B cell (primary cell): ENCODE results near the gene ABHD12B.

Experiments
- CTCF ChIP-seq: fragments of 200-600 bp; IDR thresholded peaks from one replicate; pipeline ENCODE4 v1.8.0; 2022; ENCODE audit warnings: antibody characterized with exemption, mild to moderate bottlenecking
- EZH2 ChIP-seq: IDR thresholded peaks from 2 replicates; pipeline ENCODE4 v1.6.1; 2012; ENCODE audit warnings: borderline replicate concordance, low read depth, mild to moderate bottlenecking, moderate library complexity, low read length; ENCODE audit not compliant: insufficient read depth, poor library complexity, severe bottlenecking

DNA sequence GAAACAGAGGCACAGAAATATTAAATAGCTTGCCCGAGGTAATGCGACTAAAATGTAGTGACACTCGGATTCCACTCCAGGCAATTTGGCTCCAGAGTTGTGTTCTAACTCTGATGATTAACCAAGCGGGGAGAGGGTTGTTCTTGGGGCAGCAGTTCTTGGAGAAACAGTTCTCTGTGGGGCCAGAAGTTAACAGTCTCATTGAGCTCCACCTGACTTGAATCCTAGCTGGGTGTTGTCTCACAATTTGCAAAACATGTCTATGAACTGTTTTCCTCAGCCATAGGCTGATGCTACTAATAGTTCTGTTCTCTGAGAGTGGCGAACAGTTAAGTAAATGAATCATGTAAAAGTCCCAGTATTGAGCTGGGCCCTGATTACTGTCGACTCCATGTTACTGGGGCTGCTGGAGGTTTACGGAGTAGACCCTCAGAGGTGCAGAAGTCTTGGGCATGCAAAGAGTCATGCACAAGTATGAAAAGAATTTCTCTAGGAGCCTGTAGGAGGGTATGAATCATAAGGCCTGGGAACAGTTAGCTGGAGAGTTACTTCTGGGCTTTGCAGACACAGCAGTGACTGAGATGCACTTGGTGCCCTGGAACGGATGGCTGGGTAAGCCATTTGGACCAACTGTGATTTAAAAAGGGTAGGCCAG, 25.5 kb upstream of the ABHD12B start:
- TF ChIP-seq CTCF (no peak), EZH2 (no peak)
